HL-60 (cell line): Measurements from ENCODE around the gene SERPINB12.

Experiments
- DNase-seq, 2 experiments: peaks; one replicate each; pipeline ENCODE4 v3.0.0-alpha.2; 2010 to 2020; ENCODE audit warnings: low read depth in 1 of 2, low spot score in 1 of 2
- H3K27ac ChIP-seq: fragments of 250-450 bp; sonication (Bioruptor Pico); replicated peaks from 2 replicates; pipeline ENCODE4 v1.5.1; 2020; ENCODE audit warnings: mild to moderate bottlenecking, moderate library complexity
- H3K27me3 ChIP-seq: fragments of 250-450 bp; sonication (Bioruptor Pico); 2 replicates; pipeline ENCODE4 v1.5.1; 2021; ENCODE audit warnings: mild to moderate bottlenecking, moderate library complexity; ENCODE audit not compliant: insufficient read depth, poor library complexity, severe bottlenecking
- H3K4me3 ChIP-seq: replicated peaks from 2 replicates; pipeline ENCODE4 v1.5.1; 2011; ENCODE audit warnings: mild to moderate bottlenecking, control low read depth, low read length; ENCODE audit not compliant: insufficient read depth
- CTCF ChIP-seq: IDR thresholded peaks from one replicate; pipeline ENCODE4 v1.5.1; 2011; ENCODE audit warnings: low read length, control low read depth, inconsistent platforms; ENCODE audit not compliant: insufficient read depth
- GABPA ChIP-seq: IDR thresholded peaks from 2 replicates; pipeline ENCODE4 v1.6.1; 2012; ENCODE audit warnings: low read depth
- POLR2AphosphoS5 ChIP-seq: IDR thresholded peaks from 2 replicates; pipeline ENCODE4 v1.6.1; 2012; ENCODE audit warnings: low read depth
- REST ChIP-seq: IDR thresholded peaks from 2 replicates; pipeline ENCODE4 v1.6.1; 2012; ENCODE audit warnings: low read depth; ENCODE audit not compliant: insufficient replicate concordance
- SPI1 ChIP-seq: IDR thresholded peaks from 2 replicates; pipeline ENCODE4 v1.6.1; 2012; ENCODE audit warnings: low read depth, mild to moderate bottlenecking, borderline replicate concordance

SERPINB12 gene

GRCh38 chr18:63564561-63564960 is 22.4 kb downstream of the SERPINB12 start:
- TF ChIP-seq REST (no peak), CTCF (no peak), POLR2AphosphoS5 (no peak), GABPA (no peak), SPI1 (no peak)
- no peaks in the 10 kb centered on the region for H3K27me3 ChIP-seq
- H3K4me3 ChIP-seq = no peak overlapping the region
- H3K27ac ChIP-seq = no peak overlapping the region
- no peak for DNase-seq

GRCh38 chr18:63567276-63567675 is 25.1 kb downstream of the SERPINB12 start:
- Histone ChIP-seq H3K27ac (no peak overlapping the region), H3K27me3 (no peaks in the 10 kb centered on the region), H3K4me3 (no peak overlapping the region)
- TF ChIP-seq POLR2AphosphoS5 (no peak), REST (no peak), SPI1 (no peak), GABPA (no peak), CTCF (no peak)
- DNase-seq = no peak

GRCh38 chr18:63567825-63568224 is 25.7 kb downstream of the SERPINB12 start:
- no peak overlapping the region for H3K27ac ChIP-seq
- no peak for DNase-seq
- TF ChIP-seq POLR2AphosphoS5 (no peak), GABPA (no peak), REST (no peak), CTCF (no peak)
- no peaks in the 10 kb centered on the region for H3K27me3 ChIP-seq
- no peak overlapping the region for H3K4me3 ChIP-seq
